HG03159 (cell line): ENCODE measurements around the gene RBM47.

Source experiments
- ATAC-seq: cut with Tn5 transposase; IDR thresholded peaks from one replicate; pipeline ENCODE4 v1.9.1; 2021; ENCODE audit warnings: mild to moderate bottlenecking, moderate library complexity; ENCODE audit not compliant: unreplicated experiment

Gene RBM47

DNA sequence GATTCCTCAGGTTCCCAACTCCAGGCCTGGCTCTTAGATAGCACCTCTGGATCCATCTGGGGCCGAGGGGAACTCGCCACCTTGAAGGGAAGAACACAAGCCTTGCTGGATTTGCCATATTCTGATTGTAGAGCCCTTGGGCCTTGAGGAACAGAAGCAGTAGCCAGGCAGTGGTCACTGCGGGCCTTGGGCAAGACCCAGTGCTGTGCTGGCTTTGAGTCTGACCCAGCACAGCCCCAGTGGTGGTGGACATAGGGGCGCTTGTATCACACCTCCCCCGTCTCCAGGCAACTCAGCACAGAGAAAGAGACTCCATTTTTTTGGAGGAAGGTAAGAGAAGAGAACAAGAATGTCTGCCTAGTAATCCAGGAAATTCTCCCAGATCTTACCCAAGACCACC is 249.0 kb downstream of the RBM47 start:
- no peak for ATAC-seq

- ATAC-seq: no peak
Measured at GRCh38 chr4:40379248-40379647, 250.4 kb downstream of the RBM47 start.

- no peak for ATAC-seq
Measured at GRCh38 chr4:40378619-40379018, 251.0 kb downstream of the RBM47 start.

DNA sequence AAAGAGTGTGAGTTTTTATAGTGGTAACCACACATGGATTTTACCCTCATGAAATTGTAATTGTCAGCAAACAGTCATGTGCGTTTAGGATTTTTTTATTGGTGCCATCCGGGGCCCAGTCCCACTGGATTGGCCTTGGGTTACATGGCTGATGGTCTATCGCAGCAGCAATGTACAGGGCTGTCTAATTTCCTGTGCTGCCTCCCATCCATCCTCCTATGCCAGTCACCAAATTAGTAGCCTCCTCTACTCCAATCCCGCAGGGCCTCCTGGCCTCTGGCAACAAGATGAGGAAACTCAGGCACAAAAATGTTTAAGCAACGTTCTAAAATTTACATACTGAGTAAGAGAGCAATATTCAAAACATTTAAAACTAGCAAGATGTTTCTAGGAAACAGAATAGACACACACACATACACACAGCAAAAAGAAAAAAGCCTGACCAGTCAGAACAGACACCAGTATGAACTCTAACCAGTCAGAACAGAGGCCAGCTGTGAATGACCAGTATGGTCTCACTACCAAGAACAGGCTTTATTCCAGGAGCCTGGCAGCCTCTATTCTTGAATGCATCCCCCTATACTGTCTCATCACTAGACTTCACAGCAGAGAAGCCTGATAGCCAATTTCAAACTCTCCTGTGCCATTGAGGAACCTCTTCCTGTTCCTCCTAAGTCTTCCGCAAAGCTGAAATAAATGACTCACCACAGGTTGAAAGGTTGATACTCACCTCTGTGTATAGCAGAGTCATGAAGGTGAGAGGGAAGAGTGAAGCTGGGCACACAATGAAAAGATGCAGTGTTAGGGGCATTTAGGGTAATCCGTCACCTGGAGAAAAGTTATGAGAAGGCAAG is 251.9 kb downstream of the RBM47 start:
- ATAC-seq: no peak

- no peak for ATAC-seq
Measured at GRCh38 chr4:40375620-40376019, 254.0 kb downstream of the RBM47 start.

DNA sequence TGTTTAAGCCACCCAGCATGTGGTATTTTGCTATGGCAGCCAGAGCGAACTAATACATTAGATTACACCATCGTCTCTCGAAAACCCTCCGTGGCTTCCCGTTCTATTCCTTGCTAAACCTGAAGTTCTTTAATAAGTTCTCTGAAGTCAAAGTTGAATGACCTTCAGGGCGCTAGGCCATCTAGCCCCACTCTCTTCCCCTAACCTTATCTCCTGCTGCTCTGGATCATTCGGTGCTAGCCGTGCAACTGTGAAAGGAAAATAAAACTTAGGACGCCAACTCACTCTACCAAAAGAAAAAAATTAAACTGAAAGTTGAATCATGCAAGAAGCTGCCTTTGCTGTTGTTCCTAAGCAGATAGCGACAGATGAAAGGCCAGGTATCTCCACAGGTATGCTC is 254.6 kb downstream of the RBM47 start:
- ATAC-seq: no peak

- no peak for ATAC-seq
Measured at GRCh38 chr4:40373636-40374035, 256.0 kb downstream of the RBM47 start.
